Ishikawa (cell line): ENCODE data around the gene LIG3.

Experiments used
- EP300 ChIP-seq: IDR thresholded peaks from 2 replicates; pipeline ENCODE4 v1.6.1; 2012; ENCODE audit warnings: borderline replicate concordance
- FOXM1 ChIP-seq: IDR thresholded peaks from 2 replicates; pipeline ENCODE4 v1.6.1; 2012; ENCODE audit warnings: low read depth, borderline replicate concordance
- NFIC ChIP-seq: IDR thresholded peaks from 2 replicates; pipeline ENCODE4 v1.6.1; 2012

DNA sequence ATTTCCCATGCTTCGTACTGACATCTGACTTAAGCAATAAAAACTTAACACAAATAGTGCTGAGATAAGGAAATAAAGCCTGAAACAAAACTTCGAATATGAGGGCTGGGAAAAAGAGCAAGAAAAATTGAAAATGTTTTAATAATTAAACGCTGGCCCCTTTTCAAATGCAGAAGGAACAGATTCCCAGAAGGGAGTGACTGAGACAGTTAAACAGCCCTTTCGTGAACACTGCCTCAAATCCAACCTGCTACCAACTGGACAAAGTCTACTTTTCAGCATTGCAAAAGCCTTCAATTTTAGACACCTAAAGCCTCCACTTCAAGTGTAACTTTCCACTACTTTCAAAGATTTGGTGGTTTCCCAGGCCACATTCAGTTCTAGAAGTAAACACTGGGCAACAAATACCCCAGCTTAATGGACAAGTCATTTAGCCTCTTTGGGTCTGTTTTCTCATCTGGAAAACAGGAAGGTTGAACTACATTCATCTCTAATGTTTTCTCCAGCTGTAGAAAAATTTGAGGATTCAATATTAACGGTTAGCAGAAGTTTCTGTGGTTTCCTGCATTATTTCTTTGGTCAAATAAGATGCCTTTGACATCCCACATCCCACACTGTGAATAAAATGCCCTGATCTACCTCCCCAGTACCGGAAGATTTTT, 71.4 kb downstream of the LIG3 start:
- TF ChIP-seq NFIC, result no peak
- TF ChIP-seq FOXM1, result no peak
- TF ChIP-seq EP300, result no peak
